Ovary (tissue), 1 donor: ENCODE measurements around the gene EVA1A.

Experiments used
- EP300 ChIP-seq: sonication (generic); formaldehyde crosslinking; IDR thresholded peaks from one replicate; pipeline ENCODE4 v1.6.1; 2017; ENCODE audit warnings: antibody characterized with exemption
- POLR2A ChIP-seq: fragments of 450-650 bp; IDR thresholded peaks from one replicate; pipeline ENCODE4 v1.6.1; 2017; ENCODE audit warnings: antibody characterized with exemption, mild to moderate bottlenecking, moderate library complexity

GRCh38 chr2:75516378-75517360, 44.1 kb downstream of the EVA1A start:
- no peak for TF ChIP-seq POLR2A
- TF ChIP-seq EP300, result no peak
